HFF-Myc (cell line): ENCODE measurements around the gene TMC1.

Experiments used
- DNase-seq: peaks from one replicate; pipeline ENCODE4 v3.0.0-alpha.2; 2011; ENCODE audit warnings: low read depth; ENCODE audit errors: extremely low read depth
- H3K4me3 ChIP-seq: replicated peaks from 2 replicates; pipeline ENCODE4 v1.5.1; 2011; ENCODE audit warnings: low read depth, mild to moderate bottlenecking, control low read depth, low read length
- TF ChIP-seq, protein P1 (sequence below): IDR thresholded peaks from 2 replicates; pipeline ENCODE4 v1.5.1; 2012; ENCODE audit warnings: mild to moderate bottlenecking, low read depth, low read length, control low read depth; ENCODE audit errors: missing control alignments

Gene TMC1

DNA sequence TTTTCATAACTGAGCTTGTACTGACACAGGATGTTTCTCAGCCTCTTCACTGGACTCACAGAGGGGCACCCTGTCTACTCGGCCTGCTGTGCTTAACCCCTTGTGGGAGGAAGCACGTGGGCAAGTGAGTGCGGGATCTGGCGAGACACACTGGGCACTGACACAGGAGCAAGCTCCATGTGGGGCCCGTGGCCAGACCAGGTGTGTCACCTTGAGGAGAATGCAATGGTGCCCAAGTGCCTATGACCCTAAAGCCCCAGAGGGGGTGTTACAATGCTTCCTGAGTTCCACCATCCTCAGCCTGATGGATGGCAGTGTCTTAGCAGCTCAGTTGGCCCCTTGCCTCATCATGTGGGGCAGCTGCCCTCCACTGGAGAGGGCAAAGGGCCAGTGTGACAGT is 302.6 kb downstream of the TMC1 start:
- DNase-seq = no peak
- TF ChIP-seq, protein P1, sequence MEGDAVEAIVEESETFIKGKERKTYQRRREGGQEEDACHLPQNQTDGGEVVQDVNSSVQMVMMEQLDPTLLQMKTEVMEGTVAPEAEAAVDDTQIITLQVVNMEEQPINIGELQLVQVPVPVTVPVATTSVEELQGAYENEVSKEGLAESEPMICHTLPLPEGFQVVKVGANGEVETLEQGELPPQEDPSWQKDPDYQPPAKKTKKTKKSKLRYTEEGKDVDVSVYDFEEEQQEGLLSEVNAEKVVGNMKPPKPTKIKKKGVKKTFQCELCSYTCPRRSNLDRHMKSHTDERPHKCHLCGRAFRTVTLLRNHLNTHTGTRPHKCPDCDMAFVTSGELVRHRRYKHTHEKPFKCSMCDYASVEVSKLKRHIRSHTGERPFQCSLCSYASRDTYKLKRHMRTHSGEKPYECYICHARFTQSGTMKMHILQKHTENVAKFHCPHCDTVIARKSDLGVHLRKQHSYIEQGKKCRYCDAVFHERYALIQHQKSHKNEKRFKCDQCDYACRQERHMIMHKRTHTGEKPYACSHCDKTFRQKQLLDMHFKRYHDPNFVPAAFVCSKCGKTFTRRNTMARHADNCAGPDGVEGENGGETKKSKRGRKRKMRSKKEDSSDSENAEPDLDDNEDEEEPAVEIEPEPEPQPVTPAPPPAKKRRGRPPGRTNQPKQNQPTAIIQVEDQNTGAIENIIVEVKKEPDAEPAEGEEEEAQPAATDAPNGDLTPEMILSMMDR = no peak
- no peak overlapping the region for H3K4me3 ChIP-seq

DNA sequence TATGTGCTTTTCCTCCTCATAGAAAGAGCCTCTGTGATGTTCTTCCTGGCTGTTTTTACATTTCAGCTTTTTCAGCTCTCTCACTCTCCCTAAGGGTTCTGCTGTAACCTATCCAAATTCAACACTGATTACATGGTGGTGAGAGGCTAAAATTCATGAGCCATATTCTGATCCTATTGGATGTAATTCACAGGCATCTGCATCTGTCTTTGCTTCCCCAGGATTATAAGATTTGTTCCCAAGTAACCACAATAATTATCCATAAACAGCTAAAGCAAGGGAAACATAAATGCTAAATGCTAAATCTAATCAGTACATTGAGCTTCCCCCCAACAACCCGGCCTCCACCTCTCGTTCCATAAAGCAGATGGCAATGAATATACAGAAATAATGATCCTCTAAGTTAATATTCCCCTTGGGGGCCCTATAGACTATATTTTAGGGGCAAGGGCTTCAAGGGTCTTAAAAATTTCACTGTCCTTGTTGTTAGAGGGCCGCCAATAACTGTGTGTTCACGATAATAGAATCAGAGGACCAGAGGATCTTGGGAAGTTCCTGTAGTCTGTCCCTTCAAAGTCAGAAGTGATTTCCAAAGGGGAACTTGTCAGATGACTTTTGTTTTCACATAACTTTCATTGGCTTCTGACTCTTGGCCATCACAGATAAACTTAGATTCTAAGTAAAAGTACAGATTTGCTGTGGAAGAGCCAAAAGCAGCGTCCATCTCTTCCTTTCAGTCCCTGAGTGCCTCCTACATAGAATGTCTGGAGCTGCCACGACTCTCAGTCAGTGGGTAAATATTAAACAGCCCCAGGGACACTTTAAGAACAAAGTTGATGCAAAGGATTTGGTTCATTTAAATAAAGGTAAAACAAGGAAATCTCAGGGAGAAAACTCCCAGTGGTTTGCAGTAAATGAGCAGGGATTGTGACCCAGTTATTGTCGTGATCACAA is 305.9 kb downstream of the TMC1 start:
- H3K4me3 ChIP-seq = no peak overlapping the region
- no peak for DNase-seq
- TF ChIP-seq, protein P1 = no peak

DNA sequence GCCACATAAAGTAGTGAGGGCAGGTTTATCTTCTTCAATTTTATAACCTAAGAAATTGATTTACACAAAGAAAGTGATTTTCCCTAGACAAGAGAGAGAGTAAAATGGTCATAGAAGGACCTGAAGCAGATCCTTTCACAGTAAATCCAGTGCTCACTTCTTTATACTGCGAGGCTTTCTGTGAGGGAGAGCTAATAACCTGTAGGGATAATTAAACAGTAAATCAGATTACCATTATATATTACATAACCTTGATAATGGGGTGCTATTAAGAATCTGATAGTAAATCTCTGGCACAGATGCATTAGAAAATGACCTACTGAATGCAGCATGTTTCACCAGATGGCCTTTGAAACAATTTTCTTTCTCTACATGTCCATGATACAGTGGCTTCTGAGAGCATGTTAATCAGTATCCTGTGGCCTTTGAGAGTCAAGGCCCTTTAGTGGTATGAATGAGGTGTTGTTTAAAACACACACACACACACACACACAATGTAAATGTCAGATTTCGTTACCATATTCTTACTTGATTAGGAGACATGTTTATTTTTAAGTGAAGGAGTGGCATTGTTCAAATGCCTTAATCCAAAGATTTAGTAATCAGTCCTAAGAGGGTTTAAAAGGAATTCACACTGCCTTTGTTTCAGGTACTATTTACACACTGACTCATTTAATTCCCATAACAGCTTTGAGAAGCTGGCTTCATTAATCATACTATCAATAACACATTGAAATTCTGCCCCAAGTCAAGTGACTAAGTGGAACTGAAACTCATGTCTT is 306.7 kb downstream of the TMC1 start:
- no peak overlapping the region for H3K4me3 ChIP-seq
- TF ChIP-seq, protein P1 = no peak
- no peak for DNase-seq

DNA sequence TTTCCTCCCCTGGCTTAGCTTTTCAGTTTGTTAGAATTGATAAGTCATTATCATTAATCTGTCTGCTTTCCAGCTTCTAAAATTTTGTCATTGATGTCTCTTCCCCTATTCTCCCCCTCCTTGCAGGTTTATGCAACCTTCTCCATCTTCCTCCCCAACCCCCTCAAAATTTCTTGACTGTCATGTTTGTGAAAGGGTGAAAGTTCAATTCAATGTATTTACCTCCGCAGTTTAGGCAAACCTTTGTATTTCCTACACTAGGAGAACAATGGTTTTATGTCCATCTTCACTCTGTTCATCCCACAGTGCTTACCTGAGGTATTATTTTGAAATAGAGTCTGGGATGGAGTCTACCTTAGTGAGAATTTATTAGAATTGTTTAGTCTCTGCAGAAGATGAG is 313.6 kb downstream of the TMC1 start:
- TF ChIP-seq, protein P1 = no peak

DNA sequence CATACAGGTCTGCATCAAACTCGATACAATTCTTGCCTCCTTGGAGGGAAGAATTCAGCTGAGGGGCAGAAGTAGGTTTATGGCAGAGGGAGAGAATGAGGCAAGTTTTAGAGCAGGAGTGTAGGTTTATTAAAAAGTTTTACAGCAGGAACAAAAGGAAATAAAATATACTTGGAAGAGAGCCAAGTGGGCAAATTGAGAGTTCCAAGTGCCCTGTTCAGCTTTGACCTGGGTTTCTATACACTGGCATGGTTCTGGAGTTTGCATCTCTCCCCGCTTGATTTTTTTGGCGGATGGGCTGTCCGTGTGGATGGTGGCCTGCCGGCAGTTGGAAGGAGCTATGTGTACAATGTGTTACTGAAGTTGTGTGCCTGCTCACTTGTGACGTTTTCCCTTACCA is 315.4 kb downstream of the TMC1 start:
- H3K4me3 ChIP-seq = no peak overlapping the region
- TF ChIP-seq, protein P1 = no peak
- no peak for DNase-seq

More for the DNA sequence above, 313.6 kb downstream of the TMC1 start:
- DNase-seq = no peak
- no peak overlapping the region for H3K4me3 ChIP-seq

DNA sequence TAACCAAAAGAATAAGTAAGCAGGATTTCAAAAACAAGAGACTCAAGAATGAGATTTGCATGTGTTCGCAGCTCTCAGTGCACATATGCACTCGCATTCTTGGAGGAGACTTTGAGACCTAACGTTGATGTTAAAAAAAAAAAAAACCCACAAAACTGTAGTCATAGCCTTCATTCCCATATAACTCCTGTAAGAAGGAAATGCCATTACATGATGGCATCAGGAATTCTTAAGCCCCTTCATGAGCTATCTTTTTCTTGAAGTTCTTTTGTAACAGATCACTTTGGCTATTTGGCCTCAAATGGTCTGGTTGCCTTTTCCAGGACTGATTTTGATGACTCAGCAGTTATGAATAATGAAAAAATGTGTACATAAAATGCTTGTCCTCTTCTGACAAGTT is 317.7 kb downstream of the TMC1 start:
- no peak for DNase-seq
- TF ChIP-seq, protein P1 = no peak
- H3K4me3 ChIP-seq = no peak overlapping the region
